WI38 (cell line): ENCODE measurements around the gene GPR82.
"Not testable (repeated sequence)": the region's sequence is repeated elsewhere in the genome, so short reads cannot be mapped to it uniquely, and the experiment has no call there.

Experiments
- H3K4me3 ChIP-seq: 2 replicates; pipeline ENCODE4 v1.5.1; 2011; ENCODE audit warnings: low read depth, mild to moderate bottlenecking, control low read depth, low read length
- CTCF ChIP-seq: IDR thresholded peaks from 2 replicates; pipeline ENCODE4 v1.5.1; 2012; ENCODE audit warnings: low read depth, mild to moderate bottlenecking, control low read depth, low read length

The GPR82 gene

GRCh38 chrX:41723826-41724225, at the start of gene GPR82:
Gene GPR82, plus strand, starts transcription at chrX:41724181. Its CDS starts 2,846 bp downstream, at chrX:41727027.
- no peak for TF ChIP-seq CTCF
- H3K4me3 ChIP-seq: no peak within 1 kb of the TSS

- not testable (repeated sequence) for H3K4me3 ChIP-seq
Measured at GRCh38 chrX:41676361-41676760, 47.6 kb upstream of the GPR82 start.

- H3K4me3 ChIP-seq: no peak overlapping the region
- no peak for TF ChIP-seq CTCF
Measured at GRCh38 chrX:41677183-41678060, 46.6 kb upstream of the GPR82 start.

GRCh38 chrX:41684138-41684537, 39.8 kb upstream of the GPR82 start:
- no peak for TF ChIP-seq CTCF
- H3K4me3 ChIP-seq: no peak overlapping the region

- no peak for TF ChIP-seq CTCF
- no peak overlapping the region for H3K4me3 ChIP-seq
Measured at GRCh38 chrX:41684940-41685339, 39.0 kb upstream of the GPR82 start.

DNA sequence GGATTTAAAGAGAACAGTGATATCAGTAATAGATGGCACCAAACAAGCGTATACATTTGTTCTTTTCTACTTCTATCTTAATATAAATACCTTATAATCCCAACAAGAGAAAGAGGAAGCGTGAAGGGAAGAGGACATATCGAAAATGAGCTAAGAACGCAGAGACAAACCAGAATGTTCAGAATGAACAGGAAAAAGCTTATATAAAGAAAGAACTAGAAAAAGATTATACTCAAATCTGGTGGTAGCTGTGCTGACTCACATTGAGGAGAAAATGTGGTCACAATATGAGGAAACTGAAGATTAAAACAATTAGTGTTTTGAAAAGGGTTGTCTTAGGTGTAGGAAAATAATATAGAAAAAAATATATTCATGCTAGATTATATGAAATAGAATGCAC, 37.2 kb upstream of the GPR82 start:
- TF ChIP-seq CTCF: no peak
- H3K4me3 ChIP-seq: no peak overlapping the region

DNA sequence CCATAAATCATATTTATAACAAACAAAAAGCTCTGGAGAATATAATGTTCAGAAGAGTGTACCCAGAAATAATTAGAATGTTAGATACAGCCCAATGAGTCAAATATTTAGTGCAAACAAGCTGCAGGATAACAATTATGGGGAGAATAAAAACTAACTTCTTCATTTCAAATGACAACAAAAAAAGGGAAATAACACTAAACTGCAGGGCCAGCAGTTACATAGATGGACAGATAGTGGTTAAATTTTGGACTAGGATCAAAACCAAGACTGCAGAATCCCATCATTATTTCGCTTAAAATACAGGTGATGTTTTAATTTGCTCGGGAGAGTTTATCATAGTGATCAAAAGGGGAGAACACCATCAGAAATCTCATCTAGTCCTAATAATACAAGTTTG, 35.8 kb upstream of the GPR82 start:
- H3K4me3 ChIP-seq: no peak overlapping the region
- no peak for TF ChIP-seq CTCF

GRCh38 chrX:41688835-41689234, 35.1 kb upstream of the GPR82 start, which contains the start of gene GPR34:
Gene GPR34, plus strand, starts transcription at chrX:41688973. Its CDS starts 6,661 bp downstream, at chrX:41695634.
- no peak within 1 kb of the TSS for H3K4me3 ChIP-seq

More at GRCh38 chrX:41688835-41689234, 35.1 kb upstream of the GPR82 start, which contains the start of gene GPR34:
- no peak for TF ChIP-seq CTCF
